Fibroblast of skin of right quadriceps (primary cell): ENCODE measurements around the gene GID4.
"Not testable (repeated sequence)": the region's sequence is repeated elsewhere in the genome, so short reads cannot be mapped to it uniquely, and the experiment has no call there.

Experiments
- DNase-seq: peaks from one replicate; pipeline ENCODE4 v3.0.0-alpha.2; 2013

The GID4 gene

DNA sequence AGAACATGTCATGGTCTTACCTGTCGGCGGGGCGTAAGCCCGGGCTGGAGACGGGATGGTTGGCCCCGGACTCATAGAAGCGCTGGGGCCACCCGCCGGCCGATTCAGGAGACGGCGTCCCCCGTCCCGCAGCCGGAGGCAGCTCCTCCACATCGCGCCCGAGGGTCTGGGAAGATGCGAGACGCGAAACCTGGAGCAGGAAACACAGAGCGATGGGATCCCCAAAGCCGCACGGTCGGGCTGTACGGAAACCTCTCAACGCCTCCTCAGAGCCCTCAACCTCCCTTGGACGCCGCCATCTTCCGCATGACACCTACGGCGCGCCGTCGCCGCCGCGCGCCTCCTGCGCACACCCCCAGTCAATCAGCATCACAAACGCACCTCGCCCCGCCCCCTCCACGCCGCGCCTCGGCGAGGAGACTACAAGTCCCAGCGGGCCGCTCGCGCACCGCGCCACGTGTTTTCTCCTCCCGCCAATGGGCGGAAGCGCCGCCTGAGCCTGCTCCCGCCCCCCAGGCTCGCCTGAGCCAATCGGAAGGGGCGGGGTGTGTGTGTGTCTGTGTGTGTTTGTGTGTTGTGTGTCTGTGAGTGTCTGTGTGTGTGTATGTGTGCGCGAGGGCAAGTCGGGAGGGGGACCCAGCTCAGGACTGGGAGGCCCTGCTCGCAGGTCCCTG is at the start of gene GID4, which contains the start of gene ATPAF2:
GID4 (plus strand) TSS at position 548 of the 674 bp plus-strand sequence; CDS start at position 605, 57 bp downstream.
ATPAF2 (minus strand) TSS at position 308 of the 674 bp plus-strand sequence; CDS start at position 153, 155 bp downstream.
- peak; percentile 99 for DNase-seq

- no peak for DNase-seq
Measured at GRCh38 chr17:17989618-17990017, 49.6 kb upstream of the GID4 start.

GRCh38 chr17:17990282-17990681 is 48.9 kb upstream of the GID4 start:
- no peak for DNase-seq

DNA sequence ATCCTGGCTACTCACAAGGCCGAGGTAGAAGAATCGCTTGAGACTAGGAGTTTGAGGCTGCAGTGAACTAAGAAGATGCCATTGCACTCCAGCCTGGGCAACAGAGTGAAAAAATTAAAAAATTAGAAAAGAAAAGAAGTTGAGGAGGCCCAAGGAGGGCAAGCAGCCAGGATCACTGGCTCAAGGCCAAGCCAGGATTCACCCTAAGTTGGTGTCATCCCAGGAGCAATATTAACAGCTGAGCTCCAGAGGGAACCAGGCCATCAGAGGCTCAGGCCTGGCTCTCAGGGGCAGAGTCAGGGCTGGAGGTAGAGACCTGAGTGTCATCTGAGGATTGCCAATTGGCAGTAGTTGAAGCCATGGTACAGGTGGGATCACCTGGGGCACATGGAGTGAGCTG is 45.8 kb upstream of the GID4 start:
- DNase-seq: peak; percentile 12

GRCh38 chr17:17993852-17994251 is 45.4 kb upstream of the GID4 start:
- no peak for DNase-seq

DNA sequence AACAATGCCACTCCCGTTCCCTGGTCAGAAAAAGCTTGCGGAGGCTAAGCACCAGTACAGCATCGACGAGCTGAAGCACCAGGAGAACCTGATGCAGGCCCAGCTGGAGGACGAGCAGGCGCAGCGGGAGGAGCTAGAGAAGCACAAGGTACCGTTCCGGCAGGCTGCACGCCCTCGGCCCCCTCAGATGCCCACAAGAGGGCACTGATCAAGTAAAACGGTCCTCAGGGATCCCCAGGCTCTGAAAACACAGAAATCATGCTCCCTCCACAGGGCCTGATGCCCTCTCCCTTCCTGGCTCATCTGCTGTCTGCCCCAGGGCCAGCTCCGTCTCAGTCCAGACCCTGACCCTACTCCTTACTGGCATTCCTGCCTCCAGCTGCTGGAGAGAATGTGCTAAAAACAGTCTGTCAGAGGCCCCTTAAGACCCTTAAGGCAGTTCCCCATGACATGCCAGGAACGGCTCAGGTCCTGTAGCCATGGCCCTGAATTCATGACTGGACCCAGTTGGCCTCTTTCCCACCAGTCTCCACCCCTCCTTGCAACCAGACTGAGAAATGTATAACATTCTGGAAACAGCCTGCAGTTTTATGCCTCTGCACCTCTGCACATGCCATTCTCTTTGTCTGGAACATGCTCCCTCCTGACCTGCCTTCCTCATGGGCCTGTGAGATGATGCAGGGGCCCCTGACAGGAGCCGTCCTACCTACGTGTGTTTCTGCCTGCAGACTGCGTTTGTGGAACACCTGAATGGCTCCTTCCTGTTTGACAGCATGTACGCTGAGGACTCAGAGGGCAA is 44.7 kb upstream of the GID4 start:
- DNase-seq: peak; percentile 29

GRCh38 chr17:17995887-17996286 is 43.3 kb upstream of the GID4 start:
- not testable (repeated sequence) for DNase-seq

GRCh38 chr17:17998934-17999333 is 40.3 kb upstream of the GID4 start:
- no peak for DNase-seq

GRCh38 chr17:17999364-18000029 is 39.7 kb upstream of the GID4 start:
- DNase-seq: peak; percentile 27

DNA sequence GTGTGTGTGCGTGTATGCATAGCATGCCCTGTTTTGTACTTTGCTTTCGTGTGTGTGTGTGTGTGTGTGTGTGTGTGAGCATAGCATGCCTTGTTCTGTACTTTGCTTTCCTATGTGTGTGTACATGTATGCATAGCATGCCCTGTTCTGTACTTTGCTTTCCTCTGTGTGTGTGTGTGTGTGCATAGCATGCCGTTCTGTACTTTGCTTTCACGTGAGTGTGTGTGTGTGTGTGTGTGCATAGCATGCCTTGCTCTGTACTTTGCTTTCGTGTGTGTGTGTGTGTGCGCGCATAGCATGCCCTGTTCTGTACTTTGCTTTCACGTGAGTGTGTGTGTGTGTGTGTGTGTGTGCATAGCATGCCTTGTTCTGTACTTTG is 39.2 kb upstream of the GID4 start:
- DNase-seq: no peak

DNA sequence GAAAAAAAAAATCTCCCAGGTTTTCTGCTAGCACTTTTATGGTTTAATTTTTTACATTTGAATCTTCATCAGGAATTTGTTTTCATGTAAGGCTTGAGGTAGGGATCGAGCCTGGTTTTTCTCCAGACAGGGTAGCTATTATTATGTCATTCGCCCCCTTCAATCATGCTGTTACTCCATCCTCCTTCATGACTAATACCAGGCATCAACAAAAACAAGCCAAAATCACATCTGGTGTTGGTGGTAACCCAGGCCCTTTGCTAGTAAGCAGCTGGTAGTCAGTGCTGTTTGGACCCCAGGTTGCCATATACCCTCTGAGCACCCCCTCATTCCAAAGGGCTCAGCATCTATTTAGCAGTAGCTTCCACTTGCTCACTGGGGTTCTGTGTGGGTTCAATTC is 37.0 kb upstream of the GID4 start:
- no peak for DNase-seq

DNA sequence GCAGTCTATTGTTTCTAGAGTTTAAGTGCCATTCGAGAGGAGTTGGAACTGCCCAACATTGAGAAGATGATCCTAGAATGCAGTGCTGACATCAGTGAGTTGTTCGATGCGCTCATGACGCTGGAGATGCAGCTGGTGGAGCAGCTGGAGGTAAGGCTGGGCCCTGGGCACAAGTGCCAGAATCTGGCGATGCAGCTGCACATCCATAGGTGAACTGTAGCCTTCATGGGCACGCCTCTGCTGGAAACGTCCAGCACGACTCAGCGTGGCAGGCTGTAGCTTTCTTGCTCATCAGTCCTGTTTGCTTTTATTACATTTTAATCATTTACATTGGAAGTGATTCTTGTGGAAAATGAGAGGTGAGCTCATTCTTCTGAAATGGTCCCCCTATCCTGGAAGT is 34.9 kb upstream of the GID4 start:
- DNase-seq: no peak

GRCh38 chr17:18004884-18005305 is 34.3 kb upstream of the GID4 start:
- no peak for DNase-seq

- DNase-seq: no peak
Measured at GRCh38 chr17:18005496-18005895, 33.7 kb upstream of the GID4 start.

GRCh38 chr17:18006495-18007239 is 32.5 kb upstream of the GID4 start:
- DNase-seq: no peak

GRCh38 chr17:18008496-18009268 is 30.5 kb upstream of the GID4 start:
- DNase-seq: peak; percentile 72

- DNase-seq: no peak
Measured at GRCh38 chr17:18009609-18010420, 29.4 kb upstream of the GID4 start.

GRCh38 chr17:18011286-18011685 is 27.9 kb upstream of the GID4 start:
- DNase-seq: no peak

GRCh38 chr17:18014006-18014405 is 25.2 kb upstream of the GID4 start:
- DNase-seq: no peak

DNA sequence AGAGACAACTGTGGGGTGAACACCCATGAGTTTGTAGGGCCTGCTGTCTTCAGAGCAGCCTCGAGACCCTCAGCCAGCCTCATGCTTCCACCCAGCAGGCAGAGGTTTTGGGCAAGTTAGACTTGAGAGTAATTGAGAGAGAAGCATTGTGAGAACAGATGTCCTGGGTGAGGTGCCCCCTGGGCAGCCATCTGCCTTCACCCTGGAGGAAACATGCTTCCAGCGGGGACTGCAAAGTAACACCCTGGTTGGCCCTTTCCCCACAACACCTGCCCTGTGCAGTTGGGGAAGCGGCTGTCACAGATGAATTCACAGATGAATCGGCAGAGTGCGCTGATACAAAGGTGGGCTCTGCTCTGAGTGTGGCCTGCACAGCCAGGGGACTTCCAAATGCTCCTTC is 23.6 kb upstream of the GID4 start:
- DNase-seq: no peak

DNA sequence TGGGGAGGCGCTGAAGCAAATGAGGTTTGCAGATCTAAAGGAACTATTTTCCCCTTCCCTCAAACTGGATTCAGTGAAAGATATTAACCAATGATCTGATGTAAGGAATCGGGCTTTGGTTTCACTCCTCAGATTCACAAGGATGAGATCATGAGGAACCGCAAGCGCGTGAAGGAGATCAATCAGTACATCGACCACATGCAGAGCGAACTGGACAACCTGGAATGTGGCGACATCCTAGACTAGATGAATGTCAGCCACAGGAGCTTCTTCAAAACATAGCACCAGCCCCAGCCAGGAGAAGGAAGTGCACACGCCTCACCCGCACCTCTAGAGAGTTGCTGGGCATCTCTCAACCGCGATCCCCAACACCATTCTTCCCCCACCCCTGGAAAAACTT is 22.8 kb upstream of the GID4 start:
- no peak for DNase-seq
